GM04504 (cell line): ENCODE data around the gene MOCOS.
"Not testable (repeated sequence)": the region's sequence is repeated elsewhere in the genome, so short reads cannot be mapped to it uniquely, and the experiment has no call there.

Experiments used
- DNase-seq: peaks from one replicate; pipeline ENCODE4 v3.0.0-alpha.2; 2012; ENCODE audit warnings: low read depth

The MOCOS gene

DNA sequence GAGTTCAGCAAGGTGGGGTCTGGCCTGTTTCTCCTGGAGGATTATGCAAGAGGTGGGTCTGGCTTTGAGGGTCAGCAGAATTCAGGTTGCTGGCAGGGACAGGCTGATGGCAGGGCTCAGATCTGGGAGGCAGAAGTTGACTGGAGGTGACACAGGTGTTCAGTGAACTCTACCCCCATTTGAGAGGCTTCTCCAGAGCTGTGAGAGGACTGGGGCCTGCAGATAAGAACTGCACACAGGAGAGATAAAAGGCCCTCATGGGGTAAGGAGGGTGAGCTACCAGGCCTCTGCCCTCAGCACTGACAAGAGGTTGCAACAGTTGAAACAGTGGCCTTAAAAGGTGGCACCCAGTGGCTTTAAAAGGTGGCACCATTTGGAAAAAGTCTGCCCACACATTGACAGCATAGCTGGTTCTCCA is 13.1 kb downstream of the MOCOS start:
- no peak for DNase-seq

GRCh38 chr18:36201765-36202164 is 14.5 kb downstream of the MOCOS start:
- no peak for DNase-seq

DNA sequence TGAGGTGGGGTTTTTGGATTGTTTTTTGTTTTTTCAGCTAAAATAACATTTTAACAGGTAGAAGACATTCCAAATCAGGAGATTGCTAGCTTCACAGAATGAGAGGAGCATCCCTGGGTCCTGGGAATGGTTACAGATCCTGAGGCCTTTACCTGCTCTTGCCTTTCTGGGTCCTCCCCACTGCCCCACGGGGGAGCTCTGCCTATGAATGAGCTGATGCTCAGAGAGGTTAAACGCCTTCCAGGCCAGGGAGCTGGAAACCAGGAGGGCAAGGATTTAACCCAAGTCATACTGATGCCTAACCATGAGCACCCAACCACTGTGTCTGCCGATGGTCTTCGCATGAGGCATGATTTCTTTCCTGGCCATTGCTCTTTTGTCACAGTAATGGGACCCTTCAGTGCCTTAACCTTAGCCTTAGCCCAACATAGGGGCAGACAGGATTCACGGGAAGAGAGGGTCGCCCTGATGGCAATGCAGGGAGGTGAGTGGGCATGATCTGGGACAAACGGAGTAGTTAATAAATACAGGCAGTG is 16.1 kb downstream of the MOCOS start:
- DNase-seq: no peak

- no peak for DNase-seq
Observed at GRCh38 chr18:36205166-36205565, 17.9 kb downstream of the MOCOS start.

DNA sequence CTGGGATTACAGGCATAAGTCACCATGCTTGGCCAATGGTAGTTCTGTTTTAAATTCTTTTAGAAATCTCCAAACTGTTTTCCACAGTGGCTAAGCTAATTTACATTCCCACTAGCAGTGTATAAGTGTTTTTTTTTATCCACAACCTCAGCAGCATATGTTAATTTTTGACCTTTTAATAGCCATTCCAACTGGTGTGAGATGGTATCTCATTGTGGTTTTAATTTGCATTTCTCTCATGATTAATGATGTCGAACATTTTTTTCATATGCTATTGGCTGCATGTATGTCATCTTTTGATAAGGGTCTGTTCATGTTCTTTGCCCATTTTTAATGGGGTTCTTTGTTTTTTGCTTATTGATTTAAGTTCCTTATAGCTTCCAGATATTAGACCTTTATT is 20.0 kb downstream of the MOCOS start:
- no peak for DNase-seq

GRCh38 chr18:36207969-36208368 is 20.7 kb downstream of the MOCOS start:
- not testable (repeated sequence) for DNase-seq

GRCh38 chr18:36211612-36212065 is 24.3 kb downstream of the MOCOS start:
- DNase-seq: peak; percentile 58

GRCh38 chr18:36212301-36213171 is 25.2 kb downstream of the MOCOS start:
- no peak for DNase-seq

DNA sequence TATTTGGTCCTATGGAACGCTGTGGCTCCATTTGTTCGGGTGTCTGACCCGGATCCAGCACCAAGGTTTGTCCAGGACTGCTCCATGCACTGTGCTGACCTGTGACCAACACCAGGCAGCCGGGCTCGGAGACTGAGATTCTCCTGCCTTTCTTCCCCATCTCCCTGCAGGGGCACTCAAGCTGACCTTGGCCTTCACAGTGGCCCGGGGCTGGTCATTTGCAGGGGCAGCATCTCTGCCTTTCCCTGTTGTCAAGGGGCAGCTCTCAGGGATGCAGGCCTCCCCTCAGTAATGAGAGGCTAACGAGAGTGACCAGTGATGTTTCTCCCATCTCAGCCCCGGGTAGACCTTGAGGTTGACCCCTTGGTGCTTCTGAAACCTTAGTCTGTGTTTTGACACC is 27.5 kb downstream of the MOCOS start:
- DNase-seq: no peak

GRCh38 chr18:36215577-36215976 is 28.3 kb downstream of the MOCOS start:
- DNase-seq: no peak

DNA sequence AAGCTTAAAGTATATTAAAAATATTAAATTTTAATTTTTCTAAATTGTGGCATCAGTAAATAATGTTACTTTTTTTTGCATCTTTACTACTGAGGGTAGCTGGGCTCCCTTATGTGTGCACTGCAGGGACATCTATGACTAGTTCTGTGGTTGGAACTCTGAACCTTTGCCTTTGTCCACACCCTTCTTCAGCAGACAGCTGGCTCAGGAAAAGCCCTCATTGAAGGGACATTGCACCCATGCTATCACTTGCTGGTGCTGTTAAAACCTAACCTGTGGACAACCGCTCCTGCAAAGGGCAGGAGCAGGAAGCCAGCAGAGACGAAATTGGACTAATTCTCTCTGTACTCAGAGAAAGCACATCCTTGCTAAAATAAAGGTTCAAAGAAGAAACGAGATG is 30.1 kb downstream of the MOCOS start:
- DNase-seq: no peak

GRCh38 chr18:36229188-36229587 is 41.9 kb downstream of the MOCOS start:
- DNase-seq: no peak

- not testable (repeated sequence) for DNase-seq
Observed at GRCh38 chr18:36240510-36240909, 53.2 kb downstream of the MOCOS start.

DNA sequence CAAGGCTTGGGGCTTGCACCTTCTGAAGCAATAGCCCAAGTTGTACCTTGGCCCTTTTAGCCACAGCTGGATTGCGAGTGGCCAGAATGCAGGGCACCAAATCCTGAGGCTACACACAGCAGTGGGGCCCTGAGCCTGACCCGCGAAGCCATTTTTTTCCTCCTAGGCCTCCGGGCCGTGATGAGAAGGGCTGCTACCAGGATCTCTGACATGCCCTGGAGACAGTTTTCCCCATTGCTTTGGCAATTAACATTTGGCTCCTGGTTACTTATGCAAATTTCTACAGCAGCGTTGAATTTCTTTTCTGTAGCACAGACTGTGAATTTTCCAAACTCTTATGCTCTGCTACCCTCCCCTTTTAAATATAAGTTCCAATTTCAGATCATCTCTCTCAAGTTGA is 54.5 kb downstream of the MOCOS start:
- no peak for DNase-seq

GRCh38 chr18:36247036-36247435 is 59.7 kb downstream of the MOCOS start:
- DNase-seq: peak; percentile 10

DNA sequence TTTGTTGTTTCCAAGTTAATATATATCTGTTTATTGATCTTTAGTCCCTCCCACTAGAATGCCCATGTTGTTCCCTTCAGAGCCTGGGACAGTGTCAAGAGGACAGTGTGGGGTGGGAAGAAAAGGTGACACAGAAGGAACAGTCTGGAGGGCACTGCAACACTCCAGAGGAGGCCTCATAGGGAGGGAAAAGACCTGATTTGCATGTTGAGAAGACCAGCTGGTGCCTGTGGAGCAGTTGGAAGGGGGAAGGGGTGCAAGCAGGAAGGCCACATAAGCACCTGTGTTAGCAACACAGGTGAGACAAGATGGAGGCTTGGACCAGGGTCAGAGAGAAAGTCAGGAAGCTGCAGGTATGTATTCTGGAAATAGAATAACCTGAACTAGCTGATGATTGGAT is 62.1 kb downstream of the MOCOS start:
- no peak for DNase-seq

GRCh38 chr18:36250827-36251226 is 63.5 kb downstream of the MOCOS start:
- no peak for DNase-seq

DNA sequence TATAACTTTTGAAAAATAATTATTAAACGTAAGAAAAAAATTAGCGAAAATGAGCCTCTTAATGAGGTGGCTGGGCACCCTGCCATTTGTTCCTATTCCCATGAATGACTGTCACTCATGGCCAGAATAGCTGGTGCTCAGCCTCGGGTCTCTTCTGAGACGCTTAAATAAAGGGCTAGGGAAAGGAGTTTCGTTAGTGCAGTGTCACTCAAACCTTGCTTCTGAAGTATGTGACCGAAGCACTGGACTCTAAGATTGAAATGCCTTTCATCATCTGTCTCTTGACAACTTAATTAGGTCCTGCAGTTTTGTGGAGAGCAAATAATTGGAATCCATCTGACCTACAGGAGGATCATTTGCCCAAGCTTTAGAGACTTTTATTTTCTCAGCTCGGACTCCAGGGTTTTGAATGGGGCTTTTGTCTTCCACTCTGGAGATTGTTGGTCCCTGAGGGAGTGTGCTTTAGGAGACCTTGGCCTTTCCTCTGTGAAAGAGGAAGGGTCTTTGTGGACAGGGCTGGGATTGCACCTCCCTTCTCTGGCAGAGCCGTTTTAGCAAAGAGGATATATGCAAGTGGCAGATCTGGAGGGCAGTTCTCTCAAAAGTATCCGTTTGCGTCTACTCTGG is 67.9 kb downstream of the MOCOS start:
- no peak for DNase-seq

DNA sequence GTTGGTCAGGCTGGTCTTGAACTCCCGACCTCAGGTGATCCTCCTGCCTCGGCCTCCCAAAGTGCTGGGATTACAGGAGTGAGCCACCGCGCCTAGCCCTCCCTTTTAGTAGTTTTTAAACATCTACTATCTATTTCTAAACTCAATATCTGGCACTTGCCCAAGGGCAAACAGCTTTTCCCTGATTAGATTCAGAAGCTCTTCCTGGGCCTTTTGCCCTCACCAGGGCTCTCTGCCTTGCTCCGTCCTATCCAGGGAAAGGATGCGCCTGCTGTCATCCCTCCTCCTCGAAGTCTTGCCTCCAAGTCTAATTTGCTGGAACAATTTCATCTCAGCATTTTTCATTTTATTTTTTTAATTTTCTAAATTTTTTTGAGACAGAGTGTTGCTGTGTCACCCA is 68.8 kb downstream of the MOCOS start:
- DNase-seq: no peak

- DNase-seq: no peak
Observed at GRCh38 chr18:36262971-36263370, 75.7 kb downstream of the MOCOS start.

DNA sequence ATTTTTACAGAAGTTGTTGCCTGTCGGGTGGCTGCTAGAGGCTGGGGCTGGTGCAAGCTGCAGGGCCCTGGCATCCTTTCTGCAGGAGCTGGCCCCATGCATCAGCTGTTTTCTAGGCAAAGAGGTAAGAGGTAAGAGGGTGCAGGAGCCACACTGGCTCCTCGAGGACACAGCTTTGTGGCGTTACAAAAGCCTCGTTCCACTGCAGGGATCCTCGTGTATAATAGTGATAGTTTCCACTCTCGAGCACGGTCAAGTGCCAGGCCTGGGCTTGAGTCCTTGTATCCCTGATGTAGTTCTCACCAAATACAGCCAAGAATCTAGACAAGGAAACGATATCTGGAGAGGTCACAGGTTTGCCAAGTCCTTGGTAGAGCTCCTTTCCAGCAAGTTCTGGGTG is 77.0 kb downstream of the MOCOS start:
- DNase-seq: no peak

DNA sequence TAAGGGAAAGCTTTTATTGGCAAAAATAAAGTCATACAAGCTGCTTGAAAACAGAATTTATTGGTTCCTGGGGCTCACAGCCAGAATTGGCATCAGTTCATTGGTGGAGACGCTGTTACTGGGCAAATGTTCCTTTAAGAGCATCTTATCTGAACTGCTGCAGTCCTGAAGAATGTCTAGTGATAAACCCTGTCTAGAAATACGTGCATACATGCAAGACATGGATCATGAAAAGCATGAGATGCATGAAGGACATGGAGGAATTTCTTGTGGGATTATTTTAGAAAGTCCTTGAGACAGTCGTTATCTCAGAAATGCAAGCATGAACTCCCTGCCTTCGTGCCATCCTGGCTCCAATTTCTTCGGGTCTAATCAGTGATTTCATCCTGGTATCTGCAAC is 77.7 kb downstream of the MOCOS start:
- no peak for DNase-seq

GRCh38 chr18:36269157-36269556 is 81.9 kb downstream of the MOCOS start:
- no peak for DNase-seq
